H1 (cell line): Measurements from ENCODE around the gene NCF2. TPM values are rescaled to one million over a fixed set of nuclear protein-coding genes. Genes with fewer than 3 reads are reported as not detected.

ENCODE experiments used
- CTCF ChIA-PET: fragments of 300-600 bp; sonication (Branson Sonifier 250); formaldehyde crosslinking; loops from one replicate; lab custom pipeline; 2021; ENCODE audit not compliant: partially characterized antibody; lab: Charles Lee
- POLR2A ChIA-PET: fragments of 300-600 bp; sonication (Branson Sonifier 250); formaldehyde crosslinking; loops from one replicate; lab custom pipeline; 2021; ENCODE audit warnings: inconsistent platforms; ENCODE audit not compliant: partially characterized antibody; lab: Charles Lee
- DNase-seq, 2 experiments: peaks; one replicate each; pipeline versions ENCODE4 v3.0.0 to v3.0.0-alpha.2; 2010 to 2022; ENCODE audit warnings: low spot score in 2 of 2, low read depth in 1 of 2, mixed read lengths in 1 of 2
- FAIRE-seq: peaks from 2 replicates; lab custom pipeline; 2011; peaks lifted over from hg19 to GRCh38; lab: Jason Lieb, UNC
- H2AFZ ChIP-seq: 2 replicates; pipeline ENCODE4 v1.8.1; 2012; ENCODE audit warnings: low read length, inconsistent platforms
- H2AK5ac ChIP-seq: 2 replicates; pipeline ENCODE4 v1.6.1; 2013; ENCODE audit warnings: low read depth, low read length
- H2BK120ac ChIP-seq: replicated peaks from 2 replicates; pipeline ENCODE3; 2013; ENCODE audit warnings: low read depth, low read length, inconsistent platforms
- H2BK12ac ChIP-seq: 2 replicates; pipeline ENCODE4 v1.6.1; 2013; ENCODE audit warnings: low read depth, low read length
- H2BK15ac ChIP-seq: 2 replicates; pipeline ENCODE4 v1.6.1; 2013; ENCODE audit warnings: low read length
- H2BK20ac ChIP-seq: 2 replicates; pipeline ENCODE4 v1.6.1; 2013; ENCODE audit warnings: low read length
- H2BK5ac ChIP-seq: 2 replicates; pipeline ENCODE4 v1.6.1; 2013; ENCODE audit warnings: low read depth, low read length
- H3K14ac ChIP-seq: 2 replicates; pipeline ENCODE4 v1.6.1; 2013; ENCODE audit warnings: inconsistent platforms; ENCODE audit not compliant: insufficient read length
- H3K18ac ChIP-seq: 2 replicates; pipeline ENCODE4 v1.6.1; 2013; ENCODE audit warnings: low read length; ENCODE audit errors: extremely low read depth
- H3K23ac ChIP-seq: 2 replicates; pipeline ENCODE4 v1.6.1; 2013; ENCODE audit warnings: inconsistent platforms; ENCODE audit not compliant: insufficient read length
- H3K23me2 ChIP-seq: 2 replicates; pipeline ENCODE4 v1.6.1; 2013; ENCODE audit warnings: low read depth, low read length
- H3K27ac ChIP-seq: 2 replicates; pipeline ENCODE4 v1.6.1; 2011; ENCODE audit warnings: low read depth, low read length, inconsistent platforms
- H3K27me3 ChIP-seq, 4 experiments: replicated peaks in 1 of 4; 1 replicate in 1 of 4; 2 replicates in 3 of 4; pipeline versions ENCODE4 v1.6.1 to v1.8.1; 2011 to 2013; ENCODE audit warnings: low read length in 3 of 4, mild to moderate bottlenecking in 3 of 4, inconsistent platforms in 2 of 4, mixed read lengths in 2 of 4, moderate library complexity in 1 of 4; ENCODE audit not compliant: control insufficient read depth in 3 of 4, insufficient read depth in 3 of 4; ENCODE audit errors: extremely low read depth in 1 of 4
- H3K36me3 ChIP-seq, 4 experiments: 2 replicates each; pipeline versions ENCODE4 v1.6.1 to v1.8.1; 2011 to 2013; ENCODE audit warnings: mild to moderate bottlenecking in 4 of 4, low read length in 3 of 4, moderate library complexity in 2 of 4, control low read depth in 1 of 4, inconsistent platforms in 1 of 4; ENCODE audit not compliant: insufficient read depth in 4 of 4, control insufficient read depth in 2 of 4
- H3K4ac ChIP-seq: replicated peaks from 2 replicates; pipeline ENCODE3; 2013; ENCODE audit warnings: low read length, low read depth, mixed read lengths, inconsistent platforms; ENCODE audit not compliant: insufficient read length
- H3K4me1 ChIP-seq, 4 experiments: replicated peaks in 1 of 4; 1 replicate in 1 of 4; 2 replicates in 3 of 4; pipeline versions ENCODE4 v1.6.1 to v1.8.1; 2011 to 2013; ENCODE audit warnings: low read length in 3 of 4, inconsistent platforms in 2 of 4, mixed read lengths in 1 of 4; ENCODE audit not compliant: insufficient read depth in 4 of 4, control insufficient read depth in 3 of 4
- H3K4me2 ChIP-seq, 2 experiments: 2 replicates each; pipeline versions ENCODE4 v1.6.1 to v1.8.1; 2011 to 2013; ENCODE audit warnings: low read depth in 2 of 2, low read length in 2 of 2, control low read depth in 1 of 2, inconsistent platforms in 1 of 2, mild to moderate bottlenecking in 1 of 2; ENCODE audit not compliant: insufficient read depth in 1 of 2
- H3K4me3 ChIP-seq, 4 experiments: fragments of 200-600, 300-600 bp in 1 of 4; sonication (generic), shearing (Covaris generic), sonication (Bioruptor Twin) in 1 of 4; 2 replicates each; pipeline versions ENCODE4 v1.5.1 to v1.8.1; 2011 to 2016; ENCODE audit warnings: low read length in 4 of 4, low read depth in 3 of 4, control low read depth in 2 of 4, inconsistent platforms in 2 of 4, mild to moderate bottlenecking in 2 of 4, mixed read lengths in 1 of 4, moderate library complexity in 1 of 4; ENCODE audit not compliant: insufficient read depth in 2 of 4; ENCODE audit errors: extremely low read depth in 1 of 4
- H3K56ac ChIP-seq: replicated peaks from 2 replicates; pipeline ENCODE3; 2013; ENCODE audit warnings: low read depth, mild to moderate bottlenecking, mixed read lengths, low read length, inconsistent platforms; ENCODE audit not compliant: insufficient read length
- H3K79me1 ChIP-seq: 2 replicates; pipeline ENCODE4 v1.6.1; 2013; ENCODE audit warnings: low read depth, low read length, control low read depth
- H3K79me2 ChIP-seq, 2 experiments: 2 replicates each; pipeline versions ENCODE4 v1.6.1 to v1.8.1; 2012 to 2013; ENCODE audit warnings: low read length in 2 of 2, mild to moderate bottlenecking in 2 of 2, inconsistent platforms in 1 of 2; ENCODE audit not compliant: insufficient read depth in 2 of 2, control insufficient read depth in 1 of 2
- H3K9ac ChIP-seq, 4 experiments: replicated peaks in 1 of 4; 1 replicate in 1 of 4; 2 replicates in 3 of 4; pipeline versions ENCODE4 v1.6.1 to v1.8.1; 2011 to 2013; ENCODE audit warnings: low read depth in 3 of 4, low read length in 3 of 4, control low read depth in 2 of 4, mild to moderate bottlenecking in 2 of 4, moderate library complexity in 2 of 4, inconsistent platforms in 1 of 4; ENCODE audit errors: extremely low read depth in 1 of 4
- H3K9me3 ChIP-seq, 2 experiments: 2 replicates each; pipeline versions ENCODE4 v1.6.1 to v1.8.1; 2012 to 2013; ENCODE audit warnings: mild to moderate bottlenecking in 2 of 2, moderate library complexity in 2 of 2, control low read depth in 1 of 2, inconsistent platforms in 1 of 2, low read depth in 1 of 2, low read length in 1 of 2, mixed read lengths in 1 of 2; ENCODE audit not compliant: insufficient read depth in 2 of 2
- H4K20me1 ChIP-seq, 2 experiments: replicated peaks in 1 of 2; 2 replicates each; pipeline versions ENCODE3 to v1.8.1; 2011 to 2013; ENCODE audit warnings: inconsistent platforms in 2 of 2, low read length in 2 of 2, mild to moderate bottlenecking in 1 of 2; ENCODE audit not compliant: insufficient read depth in 2 of 2, control insufficient read depth in 1 of 2
- H4K5ac ChIP-seq: 2 replicates; pipeline ENCODE4 v1.6.1; 2013; ENCODE audit warnings: low read length, low read depth, mixed read lengths, inconsistent platforms; ENCODE audit not compliant: insufficient read length
- H4K8ac ChIP-seq: 2 replicates; pipeline ENCODE4 v1.8.0; 2013; ENCODE audit warnings: mild to moderate bottlenecking, moderate library complexity, low read length, inconsistent platforms; ENCODE audit not compliant: insufficient read depth; ENCODE audit errors: extremely low read depth
- H4K91ac ChIP-seq: replicated peaks from 2 replicates; pipeline ENCODE3; 2013; ENCODE audit warnings: low read length, mixed read lengths, inconsistent platforms; ENCODE audit not compliant: insufficient read length
- ASH2L ChIP-seq: fragments of 200-600, 300-600 bp; sonication (generic); IDR thresholded peaks from one replicate; pipeline ENCODE4 v1.7.1; 2017; ENCODE audit warnings: low read length
- EP300 ChIP-seq, 2 experiments: IDR thresholded peaks; 1 replicate in 1 of 2; 2 replicates in 1 of 2; pipeline ENCODE4 v1.6.1; 2011 to 2012; ENCODE audit warnings: low read depth in 2 of 2, low read length in 2 of 2, mild to moderate bottlenecking in 2 of 2, borderline replicate concordance in 1 of 2, inconsistent platforms in 1 of 2, moderate library complexity in 1 of 2
- RXRA ChIP-seq: IDR thresholded peaks from 2 replicates; pipeline ENCODE4 v1.6.1; 2011; ENCODE audit warnings: low read depth, mild to moderate bottlenecking, low read length, moderate library complexity; ENCODE audit not compliant: insufficient read depth
- SP4 ChIP-seq: IDR thresholded peaks from 2 replicates; pipeline ENCODE4 v1.6.1; 2012; ENCODE audit warnings: low read length, inconsistent platforms
- TAF7 ChIP-seq: optimal IDR thresholded peaks from 2 replicates; pipeline ENCODE3; 2011; ENCODE audit warnings: low read depth, mild to moderate bottlenecking, inconsistent platforms, low read length, moderate library complexity, borderline replicate concordance
- ZNF274 ChIP-seq: IDR thresholded peaks from 2 replicates; pipeline ENCODE4 v1.7.0; 2012; ENCODE audit warnings: low read length, borderline replicate concordance; ENCODE audit errors: extremely low read depth
- WGBS, 2 experiments: shearing (Covaris generic) in 1 of 2; methylation state at CpG; one replicate each; pipeline versions ENCODE4 v1.1.6 to v1.1.7; 2013 to 2015; ENCODE audit warnings: low lambda C conversion rate in 2 of 2, mixed read lengths in 2 of 2, inconsistent platforms in 1 of 2, low coverage in 1 of 2, missing lambda C conversion rate in 1 of 2; ENCODE audit not compliant: insufficient replicate concordance in 2 of 2, insufficient coverage in 1 of 2, insufficient read length in 1 of 2; ENCODE audit errors: extremely low coverage in 1 of 2, missing lambda C conversion rate in 1 of 2; 5-methylcytosine and 5-hydroxymethylcytosine counted together
- polyA plus RNA-seq, 7 experiments: library from polyadenylated mRNA; depleted of rRNA in 3 of 7; stranded (reverse) in 5 of 7; unstranded in 2 of 7; fragments of >200 nt in 5 of 7; fragments of 200-250 nt in 2 of 7; gene quantifications; 1 replicate in 5 of 7; 2 replicates in 1 of 7; 4 replicates in 1 of 7; pipeline versions ENCODE4 v1.2.1 to v1.2.3, GENCODE V29; 2011 to 2013; ENCODE audit warnings: missing spikeins in 2 of 7, mixed read lengths in 2 of 7
- total RNA-seq: library from RNA; stranded (reverse); fragmentation: NEBNext Ultra II Directional; extraction: Animal tissue kit (Norgen Biotek cat#: 25700); gene quantifications from 2 replicates; pipeline ENCODE4 v1.2.1, GENCODE V29; 2021

The NCF2 gene
- total and polyA plus RNA-seq, 2 of the 8 experiments (the other 6 are each of a cell fraction or from before 2014, with no cell fraction given), result not detected

GRCh38 chr1:183607322-183607980 lies 17.2 kb upstream of the NCF2 start:
- Histone ChIP-seq H3K56ac (no peak overlapping the region), H2AFZ (no peak overlapping the region), H4K20me1 (no peaks in the 10 kb centered on the region), H3K27ac (no peak overlapping the region), H2BK15ac (no peak overlapping the region), H2BK20ac (no peak overlapping the region), H2BK120ac (no peak overlapping the region), H3K9me3 (no peaks in the 10 kb centered on the region), H2BK5ac (no peak overlapping the region), H3K36me3 (no peaks in the 10 kb centered on the region), H3K4me3 (no peak overlapping the region), H3K9ac (no peak overlapping the region), H3K27me3 (no peaks in the 10 kb centered on the region), H4K5ac (no peak overlapping the region), H3K14ac (no peak overlapping the region), H3K23me2 (no peaks in the 10 kb centered on the region), H2AK5ac (no peak overlapping the region), H3K23ac (no peak overlapping the region), H3K79me2 (no peaks in the 10 kb centered on the region), H2BK12ac (no peak overlapping the region), H4K91ac (no peak overlapping the region), H4K8ac (no peak overlapping the region), H3K4me2 (no peak overlapping the region), H3K79me1 (no peaks in the 10 kb centered on the region), H3K18ac (no peak overlapping the region), H3K4me1 (no peaks in the 10 kb centered on the region), H3K4ac (no peak overlapping the region)
- POLR2A ChIA-PET, result no interaction called here
- CTCF ChIA-PET, result interaction anchor here (0.8 to 1.4 kb wide), 2 partner anchors 10 to 309 kb away, joined by 3 read pairs; no protein-coding TSS in a partner anchor
- WGBS, 2 experiments, result 85% methylated on average over 2 of the region's 2 CpGs; no CpG with 5 or more reads in 1 of the 2 experiments
- DNase-seq, result no peak
- no peak for FAIRE-seq
- no peak for TF ChIP-seq ASH2L
- TF ChIP-seq TAF7, result no peak
- TF ChIP-seq RXRA, result no peak
- TF ChIP-seq EP300 (IDR thresholded peaks at IDR 0.05; ENCODE audit: borderline replicate concordance in 1 of 2, low read depth in 2 of 2, low read length in 2 of 2), result no peak
- no peak for TF ChIP-seq ZNF274
- TF ChIP-seq SP4, result no peak
